Measurements from ENCODE around the gene ZBTB2. TPM values are rescaled to one million over a fixed set of nuclear protein-coding genes. Genes with fewer than 3 reads are reported as not detected.

The ZBTB2 gene
- polyA plus RNA-seq, 1 of the 3 experiments (the other 2 are of a cell fraction), result 6.7 TPM

DNA sequence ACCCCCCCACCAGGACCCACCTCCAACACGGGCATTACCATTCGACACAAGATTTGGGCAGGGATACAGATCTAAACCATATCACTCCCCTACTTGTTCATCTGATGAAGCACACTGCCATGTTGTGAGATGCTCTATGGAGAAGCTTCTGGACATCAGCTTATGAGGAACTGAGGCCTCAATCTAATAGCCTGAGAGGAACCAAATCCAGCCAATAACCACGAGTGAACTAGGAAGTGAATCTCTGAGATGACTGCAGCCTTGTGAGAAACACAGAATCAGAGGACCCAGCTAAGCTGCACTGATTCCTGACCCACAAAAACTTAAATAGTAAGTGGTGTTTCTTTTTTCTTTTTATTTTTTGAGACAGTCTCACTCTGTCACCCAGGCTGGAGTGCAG lies 21.6 kb upstream of the ZBTB2 start:
- Histone ChIP-seq H3K4me1 (ENCODE audit: control insufficient read depth in 1 of 2, insufficient read depth in 2 of 2, low read depth in 1 of 2, low read length in 1 of 2) (no peaks in the 10 kb centered on the region), H3K79me2 (ENCODE audit: insufficient read depth) (peaks cover 27% of the 10 kb centered on the region; the same call in 1 of the 2 replicates), H3K9me3 (no peaks in the 10 kb centered on the region; the same call in 1 of the 2 replicates), H3K4me2 (no peak overlapping the region), H2AFZ (ENCODE audit: low read depth) (no peak overlapping the region), H3K9me2 (no peaks in the 10 kb centered on the region), H3K9ac (no peak overlapping the region), H4K20me1 (ENCODE audit: insufficient read depth) (0 out of 2 replicates have a peak, but pooled peaks cover 3% of the 10 kb centered on the region), H3K36me3 (replicated peaks in 1 of 2; ENCODE audit: control insufficient read depth in 1 of 2, insufficient read depth in 2 of 2, low read length in 1 of 2) (peaks cover 51 to 79% of the 10 kb centered on the region in 2 experiments), H3F3A (replicated peaks; ENCODE audit: insufficient read depth) (peaks cover 51% of the 10 kb centered on the region), H3K27me3 (ENCODE audit: insufficient read depth) (no peaks in the 10 kb centered on the region), H3K27ac (ENCODE audit: low read depth in 2 of 2, low read length in 1 of 2) (no peak overlapping the region), H3K4me3 (ENCODE audit: low read depth in 2 of 2, low read length in 1 of 2) (no peak overlapping the region)
- TF ChIP-seq GATA2 (CRISPR knock-in tag; IDR thresholded peaks at IDR 0.05), result no peak
- no peak for TF ChIP-seq MXI1 (IDR thresholded peaks at IDR 0.05; ENCODE audit: low read depth, low read length)
- no peak for TF ChIP-seq SIN3A (IDR thresholded peaks at IDR 0.05; ENCODE audit: borderline replicate concordance, low read depth, low read length)
- TF ChIP-seq, protein P1, sequence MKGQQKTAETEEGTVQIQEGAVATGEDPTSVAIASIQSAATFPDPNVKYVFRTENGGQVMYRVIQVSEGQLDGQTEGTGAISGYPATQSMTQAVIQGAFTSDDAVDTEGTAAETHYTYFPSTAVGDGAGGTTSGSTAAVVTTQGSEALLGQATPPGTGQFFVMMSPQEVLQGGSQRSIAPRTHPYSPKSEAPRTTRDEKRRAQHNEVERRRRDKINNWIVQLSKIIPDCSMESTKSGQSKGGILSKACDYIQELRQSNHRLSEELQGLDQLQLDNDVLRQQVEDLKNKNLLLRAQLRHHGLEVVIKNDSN (IDR thresholded peaks at IDR 0.05; ENCODE audit: borderline replicate concordance, low read depth), result no peak
- no peak for TF ChIP-seq RAD21 (IDR thresholded peaks at IDR 0.05; ENCODE audit: low read length)
- no peak for TF ChIP-seq GABPA (IDR thresholded peaks at IDR 0.05; ENCODE audit: low read depth)
- TF ChIP-seq SMC3 (IDR thresholded peaks at IDR 0.05; ENCODE audit: low read depth, low read length), result no peak
- TF ChIP-seq FOXJ3 (CRISPR knock-in tag; IDR thresholded peaks at IDR 0.05), result no peak
- no peak for TF ChIP-seq TEAD4 (IDR thresholded peaks at IDR 0.05; ENCODE audit: borderline replicate concordance, insufficient read depth)
- no peak for TF ChIP-seq EZH2phosphoT487 (IDR thresholded peaks at IDR 0.05; ENCODE audit: borderline replicate concordance, low read depth)
- TF ChIP-seq RFX5 (IDR thresholded peaks at IDR 0.05; ENCODE audit: low read length), result no peak
- 100% methylated on average over 3 of the region's 3 CpGs for WGBS (ENCODE audit: low lambda C conversion rate)
- POLR2A ChIA-PET, result no interaction called here
- DNase-seq, result no peak
- CTCF ChIA-PET, result interaction anchor here (0.8 to 1.2 kb wide), 2 partner anchors 32 to 62 kb away, joined by 3 to 4 read pairs; no protein-coding TSS in a partner anchor

GRCh38 chr6:151409679-151410078 lies 18.3 kb upstream of the ZBTB2 start:
- ChIA-PET POLR2A (no interaction called here), CTCF (no interaction called here)
- no peak for DNase-seq

More at GRCh38 chr6:151409679-151410078, 18.3 kb upstream of the ZBTB2 start:
- WGBS (ENCODE audit: low lambda C conversion rate), result 93% methylated on average over 7 of the region's 7 CpGs
- H4K20me1 ChIP-seq (ENCODE audit: insufficient read depth), result peaks cover 34% of the 10 kb centered on the region
- H3K4me3 ChIP-seq (ENCODE audit: low read depth in 2 of 2, low read length in 1 of 2), result no peak overlapping the region
- no peak overlapping the region for H3K27ac ChIP-seq (ENCODE audit: low read depth in 2 of 2, low read length in 1 of 2)
- H3K9me2 ChIP-seq, result no peaks in the 10 kb centered on the region
- no peak for TF ChIP-seq MEF2A (IDR thresholded peaks at IDR 0.05; ENCODE audit: borderline replicate concordance, low read depth)
- no peak for TF ChIP-seq NFIC (IDR thresholded peaks at IDR 0.05; ENCODE audit: borderline replicate concordance)
- no peak for TF ChIP-seq MXI1 (IDR thresholded peaks at IDR 0.05; ENCODE audit: low read depth, low read length)
- TF ChIP-seq, protein P2, sequence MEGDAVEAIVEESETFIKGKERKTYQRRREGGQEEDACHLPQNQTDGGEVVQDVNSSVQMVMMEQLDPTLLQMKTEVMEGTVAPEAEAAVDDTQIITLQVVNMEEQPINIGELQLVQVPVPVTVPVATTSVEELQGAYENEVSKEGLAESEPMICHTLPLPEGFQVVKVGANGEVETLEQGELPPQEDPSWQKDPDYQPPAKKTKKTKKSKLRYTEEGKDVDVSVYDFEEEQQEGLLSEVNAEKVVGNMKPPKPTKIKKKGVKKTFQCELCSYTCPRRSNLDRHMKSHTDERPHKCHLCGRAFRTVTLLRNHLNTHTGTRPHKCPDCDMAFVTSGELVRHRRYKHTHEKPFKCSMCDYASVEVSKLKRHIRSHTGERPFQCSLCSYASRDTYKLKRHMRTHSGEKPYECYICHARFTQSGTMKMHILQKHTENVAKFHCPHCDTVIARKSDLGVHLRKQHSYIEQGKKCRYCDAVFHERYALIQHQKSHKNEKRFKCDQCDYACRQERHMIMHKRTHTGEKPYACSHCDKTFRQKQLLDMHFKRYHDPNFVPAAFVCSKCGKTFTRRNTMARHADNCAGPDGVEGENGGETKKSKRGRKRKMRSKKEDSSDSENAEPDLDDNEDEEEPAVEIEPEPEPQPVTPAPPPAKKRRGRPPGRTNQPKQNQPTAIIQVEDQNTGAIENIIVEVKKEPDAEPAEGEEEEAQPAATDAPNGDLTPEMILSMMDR (IDR thresholded peaks at IDR 0.05), result no peak
- TF ChIP-seq ELF1 (IDR thresholded peaks at IDR 0.05), result no peak
- TF ChIP-seq JUND (IDR thresholded peaks at IDR 0.05), result no peak
- no peak for TF ChIP-seq TCF12 (IDR thresholded peaks at IDR 0.05)
- TF ChIP-seq, protein P3, sequence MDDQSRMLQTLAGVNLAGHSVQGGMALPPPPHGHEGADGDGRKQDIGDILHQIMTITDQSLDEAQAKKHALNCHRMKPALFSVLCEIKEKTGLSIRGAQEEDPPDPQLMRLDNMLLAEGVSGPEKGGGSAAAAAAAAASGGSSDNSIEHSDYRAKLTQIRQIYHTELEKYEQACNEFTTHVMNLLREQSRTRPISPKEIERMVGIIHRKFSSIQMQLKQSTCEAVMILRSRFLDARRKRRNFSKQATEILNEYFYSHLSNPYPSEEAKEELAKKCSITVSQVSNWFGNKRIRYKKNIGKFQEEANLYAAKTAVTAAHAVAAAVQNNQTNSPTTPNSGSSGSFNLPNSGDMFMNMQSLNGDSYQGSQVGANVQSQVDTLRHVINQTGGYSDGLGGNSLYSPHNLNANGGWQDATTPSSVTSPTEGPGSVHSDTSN (IDR thresholded peaks at IDR 0.05), result no peak
- no peak for TF ChIP-seq CHD2 (IDR thresholded peaks at IDR 0.05; ENCODE audit: low read length, partially characterized antibody)
- TF ChIP-seq RXRA (IDR thresholded peaks at IDR 0.05; ENCODE audit: borderline replicate concordance, low read depth), result no peak
- TF ChIP-seq FOSL2 (IDR thresholded peaks at IDR 0.05; ENCODE audit: borderline replicate concordance, low read depth), result no peak
- TF ChIP-seq, protein P4, sequence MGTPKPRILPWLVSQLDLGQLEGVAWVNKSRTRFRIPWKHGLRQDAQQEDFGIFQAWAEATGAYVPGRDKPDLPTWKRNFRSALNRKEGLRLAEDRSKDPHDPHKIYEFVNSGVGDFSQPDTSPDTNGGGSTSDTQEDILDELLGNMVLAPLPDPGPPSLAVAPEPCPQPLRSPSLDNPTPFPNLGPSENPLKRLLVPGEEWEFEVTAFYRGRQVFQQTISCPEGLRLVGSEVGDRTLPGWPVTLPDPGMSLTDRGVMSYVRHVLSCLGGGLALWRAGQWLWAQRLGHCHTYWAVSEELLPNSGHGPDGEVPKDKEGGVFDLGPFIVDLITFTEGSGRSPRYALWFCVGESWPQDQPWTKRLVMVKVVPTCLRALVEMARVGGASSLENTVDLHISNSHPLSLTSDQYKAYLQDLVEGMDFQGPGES (IDR thresholded peaks at IDR 0.05; ENCODE audit: low read depth, low read length), result no peak
- TF ChIP-seq TAF1 (IDR thresholded peaks at IDR 0.05; ENCODE audit: borderline replicate concordance, low read depth, low read length), result no peak
- H3K27me3 ChIP-seq (ENCODE audit: insufficient read depth), result no peaks in the 10 kb centered on the region
- H3F3A ChIP-seq (replicated peaks; ENCODE audit: insufficient read depth), result peaks cover 53% of the 10 kb centered on the region
- no peak overlapping the region for H3K9ac ChIP-seq
- no peaks in the 10 kb centered on the region for H3K4me1 ChIP-seq (ENCODE audit: control insufficient read depth in 1 of 2, insufficient read depth in 2 of 2, low read depth in 1 of 2, low read length in 1 of 2)
- H3K36me3 ChIP-seq (replicated peaks in 1 of 2; ENCODE audit: control insufficient read depth in 1 of 2, insufficient read depth in 2 of 2, low read length in 1 of 2), result peaks cover 44 to 79% of the 10 kb centered on the region in 2 experiments
- peaks cover 59% of the 10 kb centered on the region for H3K79me2 ChIP-seq (ENCODE audit: insufficient read depth)
- no peak overlapping the region for H3K4me2 ChIP-seq
- H3K9me3 ChIP-seq, result no peaks in the 10 kb centered on the region; the same call in 1 of the 2 replicates
- no peak overlapping the region for H2AFZ ChIP-seq (ENCODE audit: low read depth)

Measured in SK-N-SH (cell line).